Measurements from ENCODE around the gene PTPRN2. TPM values are rescaled to one million over a fixed set of nuclear protein-coding genes. Genes with fewer than 3 reads are reported as not detected.

PTPRN2 gene
- total and polyA plus RNA-seq, 2 of the 13 experiments (the other 11 are each of a cell fraction or from before 2014, with no cell fraction given) = 2.5 to 24.2 TPM

- POLR2A ChIA-PET = no interaction called here
- Histone ChIP-seq H3K4me1 (ENCODE audit: insufficient read depth, low read length) (no peaks in the 10 kb centered on the region), H4K20me1 (ENCODE audit: insufficient read depth, low read length) (peaks cover 4% of the 10 kb centered on the region; the same call in 1 of the 2 replicates), H3K27ac (ENCODE audit: extremely low read length, insufficient read depth, low read length) (no peak overlapping the region), H3K79me2 (ENCODE audit: insufficient read depth, low read length) (no peaks in the 10 kb centered on the region), H3K36me3 (replicated peaks in 1 of 2; ENCODE audit: control insufficient read depth in 1 of 2, insufficient read depth in 2 of 2, low read length in 2 of 2) (no peaks in the 10 kb centered on the region), H3K9me3 (ENCODE audit: low read length) (peaks cover 18% of the 10 kb centered on the region), H3K27me3 (ENCODE audit: control insufficient read depth in 1 of 2, insufficient read depth in 2 of 2, low read length in 2 of 2) (no peaks in the 10 kb centered on the region; a peak in 1 of 5 replicates), H3K9ac (ENCODE audit: insufficient read depth, low read depth, low read length) (no peak overlapping the region), H2AFZ (ENCODE audit: low read length) (no peak overlapping the region), H3K4me2 (ENCODE audit: low read depth, low read length) (no peak overlapping the region), H3K4me3 (replicated peaks in 1 of 3; ENCODE audit: insufficient read depth in 1 of 3, low read depth in 2 of 3, low read length in 3 of 3) (no peak overlapping the region)
- FAIRE-seq (no peak), DNase-seq (ENCODE audit: low spot score) (no peak), ATAC-seq (no peak)
- no TSS peak for BruUV-seq (replicated peaks)
- TF ChIP-seq ZNF256 (CRISPR knock-in tag; conservative IDR thresholded peaks at IDR 0.05) = no peak
- no peak for TF ChIP-seq U2AF2 (IDR thresholded peaks at IDR 0.05; ENCODE audit: low read depth, low read length)
- no peak for TF ChIP-seq YEATS2 (CRISPR knock-in tag; IDR thresholded peaks at IDR 0.05; ENCODE audit: borderline replicate concordance)
- no peak for TF ChIP-seq ZSCAN29 (CRISPR knock-in tag; conservative IDR thresholded peaks at IDR 0.05)
- TF ChIP-seq RFX1 (IDR thresholded peaks at IDR 0.05) = no peak
- no peak for TF ChIP-seq ZFAT (CRISPR knock-in tag; conservative IDR thresholded peaks at IDR 0.05)
- TF ChIP-seq ZNF589 (CRISPR knock-in tag; conservative IDR thresholded peaks at IDR 0.05) = no peak
- no peak for TF ChIP-seq ZNF101 (CRISPR knock-in tag; IDR thresholded peaks at IDR 0.05; ENCODE audit: borderline replicate concordance, low read depth)
- no peak for TF ChIP-seq ZNF138 (CRISPR knock-in tag; IDR thresholded peaks at IDR 0.05; ENCODE audit: low read depth)
- TF ChIP-seq ZNF354B (CRISPR knock-in tag; IDR thresholded peaks at IDR 0.05) = no peak
- no peak for TF ChIP-seq E2F1 (CRISPR knock-in tag; IDR thresholded peaks at IDR 0.05)
- no peak for TF ChIP-seq ZNF619 (CRISPR knock-in tag; IDR thresholded peaks at IDR 0.05)
- no peak for TF ChIP-seq THAP9 (CRISPR knock-in tag; IDR thresholded peaks at IDR 0.05; ENCODE audit: borderline replicate concordance)
- no peak for TF ChIP-seq SKI (IDR thresholded peaks at IDR 0.05; ENCODE audit: partially characterized antibody)
- TF ChIP-seq ZNF512B (CRISPR knock-in tag; IDR thresholded peaks at IDR 0.05; ENCODE audit: borderline replicate concordance) = no peak
- no peak for TF ChIP-seq PLSCR1 (CRISPR knock-in tag; IDR thresholded peaks at IDR 0.05; ENCODE audit: borderline replicate concordance)
- TF ChIP-seq TOE1 (CRISPR knock-in tag; IDR thresholded peaks at IDR 0.05) = no peak
- intact Hi-C loops (cut with micrococcal nuclease; ENCODE audit: unreplicated experiment) (no loop called here), in situ Hi-C loops (cut with HindIII; ENCODE audit: extremely low pct_ligation_motif_present, low pct_unique_long_range_greater_than_20kb) (no loop called here)
- 51% methylated on average over 1 of the region's 1 CpG for WGBS (ENCODE audit: low lambda C conversion rate)
- CTCF ChIA-PET (ENCODE audit: low intra/inter-chr PET ratio, low total read pairs) = no interaction called here
Observed at GRCh38 chr7:157764946-157765537, 822.6 kb downstream of the PTPRN2 start.
